Activated CD4-positive, alpha-beta T cell treated with anti-CD3 and anti-CD28 coated beads for 24 hours (primary cell): ENCODE data around the gene EREG.

Experiments used
- DNase-seq, 2 donors: peaks; one replicate each; pipeline ENCODE4 v3.0.0-alpha.2; 2020; ENCODE audit warnings: low read depth in 2 of 2

The EREG gene

DNA sequence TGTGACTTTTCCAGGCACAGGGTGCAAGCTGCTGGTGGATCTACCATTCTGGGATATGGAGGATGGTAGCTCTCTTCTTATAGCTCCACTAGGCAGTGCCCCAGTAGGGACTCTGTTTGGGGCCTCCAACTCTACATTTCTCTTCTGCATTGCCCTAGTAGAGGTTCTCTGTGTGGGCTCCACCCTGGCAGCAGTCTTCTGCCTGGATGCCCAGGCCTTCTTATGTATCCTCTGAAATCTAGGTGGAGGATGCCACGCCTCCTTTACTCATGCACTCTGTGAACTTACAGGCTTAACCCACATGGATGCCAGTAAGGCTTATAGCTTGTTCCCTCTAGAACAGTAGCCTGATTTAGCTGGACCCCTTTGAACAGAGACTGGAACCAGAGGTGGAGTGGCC, 20.9 kb upstream of the EREG start:
- DNase-seq, result no peak

DNA sequence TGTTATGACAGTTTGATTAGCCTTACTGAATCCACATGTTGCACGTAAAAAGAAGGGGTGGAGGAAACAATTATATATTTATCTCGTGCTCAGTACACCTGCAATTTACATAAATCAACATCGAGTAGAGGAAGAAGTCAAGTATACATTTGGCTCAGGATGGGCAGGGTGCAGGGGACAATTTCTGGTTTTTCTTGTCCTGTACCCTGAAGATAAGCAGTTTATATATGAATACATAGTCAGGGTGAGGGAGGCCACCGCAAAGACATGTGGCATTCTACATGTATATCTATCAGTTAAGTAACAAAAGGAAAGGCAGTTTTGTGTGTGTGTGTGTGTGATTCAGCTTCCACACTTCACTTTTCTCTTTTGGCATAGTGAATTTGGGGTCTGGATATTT, 11.1 kb upstream of the EREG start:
- no peak for DNase-seq

GRCh38 chr4:74357965-74358364, 7.0 kb upstream of the EREG start:
- no peak for DNase-seq

GRCh38 chr4:74361671-74362070, 3.3 kb upstream of the EREG start:
- no peak for DNase-seq

DNA sequence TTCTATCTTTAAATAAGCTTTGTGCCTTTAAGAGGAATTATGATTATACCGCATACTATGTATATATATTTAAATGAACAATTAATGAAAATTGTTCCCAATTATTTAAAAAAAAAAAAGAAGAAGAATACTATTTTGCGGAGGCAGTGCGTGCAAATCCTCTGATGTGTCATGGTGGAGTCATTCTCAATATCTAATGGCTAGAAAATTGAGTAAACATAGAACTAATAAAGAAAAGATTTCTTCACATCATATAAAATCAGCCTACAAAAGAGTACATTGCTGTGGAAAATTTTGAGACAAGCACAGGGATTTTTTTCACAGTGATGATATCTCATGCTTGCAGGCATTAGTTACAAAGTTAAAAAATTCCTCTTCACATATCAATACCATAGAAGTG, 2.6 kb upstream of the EREG start:
- DNase-seq, result no peak

- no peak for DNase-seq
These were observed 691 bp upstream of the EREG start for GRCh38 chr4:74364256-74364651.

GRCh38 chr4:74365761-74366160, 816 bp downstream of the EREG start:
- DNase-seq, result no peak

GRCh38 chr4:74366367-74366911, 1.5 kb downstream of the EREG start:
- no peak for DNase-seq

- no peak for DNase-seq
These were observed 2.8 kb downstream of the EREG start for GRCh38 chr4:74367656-74368290.

GRCh38 chr4:74368596-74368995, 3.7 kb downstream of the EREG start:
- no peak for DNase-seq

- no peak for DNase-seq
These were observed 4.9 kb downstream of the EREG start for GRCh38 chr4:74369855-74370254.

- DNase-seq, result peak in 1 of 2 donors; percentile 6
These were observed 6.0 kb downstream of the EREG start for GRCh38 chr4:74370912-74371311.

- DNase-seq, result no peak
These were observed 9.2 kb downstream of the EREG start for GRCh38 chr4:74374128-74374527.

DNA sequence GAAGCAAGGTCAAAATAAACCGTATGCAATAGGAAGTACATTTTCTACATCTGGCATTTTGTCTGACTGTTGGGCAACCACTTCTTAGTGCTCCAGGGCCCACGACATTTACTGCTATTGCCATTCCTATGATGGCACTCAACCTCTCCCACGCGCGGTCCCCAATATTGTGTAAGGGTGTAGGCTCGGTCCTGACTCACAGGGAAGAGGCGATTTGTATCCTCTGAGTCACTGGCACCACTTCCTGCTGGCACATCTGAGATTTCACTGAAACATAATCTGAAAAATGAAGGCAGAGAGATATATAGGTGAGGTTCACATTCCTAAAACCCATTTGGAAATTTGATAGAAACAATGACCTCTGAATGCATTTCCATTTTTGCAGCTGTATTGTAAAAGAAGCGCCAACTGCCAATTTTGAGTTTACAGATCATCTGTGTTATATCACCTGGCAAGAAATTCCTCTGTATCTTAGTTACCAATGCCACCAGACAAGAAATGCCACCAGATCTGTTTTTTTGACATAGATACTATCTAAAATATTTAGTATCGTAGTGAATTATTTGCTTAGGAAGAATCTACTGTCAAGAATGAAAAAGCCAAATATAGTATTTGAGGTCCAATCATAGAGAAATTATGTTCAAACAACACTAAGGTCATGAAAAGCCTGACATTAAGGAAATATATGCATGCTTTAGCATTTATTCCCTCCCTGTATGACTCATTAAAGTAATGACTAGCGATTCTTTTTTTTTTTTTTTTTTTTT, 9.8 kb downstream of the EREG start:
- DNase-seq, result no peak

- DNase-seq, result no peak
These were observed 11.0 kb downstream of the EREG start for GRCh38 chr4:74375824-74376426.

DNA sequence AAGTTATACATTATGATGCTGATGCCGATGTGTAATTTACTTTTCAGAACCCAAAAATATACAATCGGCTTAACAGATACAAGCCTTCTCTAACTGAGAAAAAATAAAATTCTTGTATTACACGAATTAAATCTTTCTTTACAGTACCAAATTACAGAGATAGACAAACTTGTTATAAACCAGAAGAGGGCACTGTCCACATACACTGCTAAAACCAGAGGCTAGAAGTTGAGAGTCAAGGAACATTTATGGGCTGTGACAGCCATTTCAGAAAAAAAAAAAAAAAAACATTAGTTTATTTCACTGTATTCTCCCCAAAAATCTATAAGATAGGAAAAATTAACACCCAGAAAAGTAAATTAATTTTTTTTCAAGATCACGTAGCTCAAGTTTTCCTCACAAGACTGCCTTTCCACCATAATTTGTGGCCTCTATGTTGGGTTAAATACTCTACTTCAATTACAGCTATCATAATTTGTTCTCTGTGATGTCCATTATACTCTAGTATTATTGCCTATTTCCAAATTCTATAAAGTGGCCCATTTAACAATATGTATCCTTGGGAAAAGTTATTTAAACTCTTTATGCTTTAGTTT, 12.0 kb downstream of the EREG start:
- no peak for DNase-seq

- DNase-seq, result no peak
These were observed 12.8 kb downstream of the EREG start for GRCh38 chr4:74377714-74378113.

GRCh38 chr4:74378573-74378972, 13.6 kb downstream of the EREG start:
- DNase-seq, result no peak

- DNase-seq, result no peak
These were observed 15.0 kb downstream of the EREG start for GRCh38 chr4:74379912-74380311.

DNA sequence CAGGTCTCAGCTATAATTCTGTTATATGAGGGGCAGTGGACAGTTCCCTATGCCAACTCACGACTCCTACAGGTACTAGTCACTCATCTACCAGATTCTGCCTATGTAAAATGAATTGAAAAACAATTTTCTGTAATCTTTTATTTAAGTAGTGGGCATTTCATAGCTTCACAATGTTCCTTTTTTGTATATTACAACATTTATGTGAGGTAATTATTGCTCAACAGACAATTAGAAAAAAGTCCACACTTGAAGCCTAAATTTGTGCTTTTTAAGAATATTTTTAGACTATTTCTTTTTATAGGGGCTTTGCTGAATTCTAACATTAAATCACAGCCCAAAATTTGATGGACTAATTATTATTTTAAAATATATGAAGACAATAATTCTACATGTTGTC, 20.4 kb downstream of the EREG start:
- DNase-seq, result no peak

DNA sequence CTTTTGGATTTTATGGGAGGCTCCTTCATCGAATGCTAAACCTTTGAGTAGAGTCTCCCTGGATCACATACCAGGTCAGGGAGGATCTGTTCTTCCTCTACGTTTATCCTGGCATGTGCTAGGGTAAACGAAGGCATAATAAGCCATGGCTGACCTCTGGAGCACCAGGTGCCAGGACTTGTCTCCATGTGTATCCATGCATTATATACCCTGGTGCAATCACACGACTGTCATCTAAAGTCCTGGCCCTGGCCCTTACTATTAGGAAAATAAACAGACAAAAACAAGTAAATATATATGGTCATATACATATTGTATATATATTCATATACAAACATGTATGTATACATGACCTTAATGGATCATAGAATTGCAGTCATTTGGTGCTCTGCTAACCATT, 21.2 kb downstream of the EREG start:
- no peak for DNase-seq

- no peak for DNase-seq
These were observed 22.8 kb downstream of the EREG start for GRCh38 chr4:74387790-74388189.

DNA sequence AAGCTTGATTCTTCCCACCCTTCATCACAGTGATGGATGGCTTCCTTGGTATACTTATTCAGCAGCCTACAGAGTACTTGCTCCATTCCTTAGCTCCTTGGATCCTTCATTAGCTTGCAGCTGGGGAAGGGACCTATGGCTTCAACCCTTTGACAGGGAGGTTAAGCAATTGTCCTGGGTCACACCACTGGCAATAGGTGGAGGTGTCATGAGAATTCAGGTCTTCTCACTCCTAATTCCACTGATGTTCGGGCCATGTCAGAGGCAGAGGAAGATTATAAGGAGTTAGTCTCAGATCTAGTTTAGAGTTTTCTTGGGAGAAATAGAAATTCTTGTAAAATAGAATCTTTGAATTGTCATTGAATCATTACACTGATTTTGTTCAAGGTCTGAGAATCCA, 24.5 kb downstream of the EREG start:
- no peak for DNase-seq
